Esophagus mucosa (tissue), 1 donor: ENCODE results near the gene BAHCC1. TPM values are rescaled to one million over a fixed set of nuclear protein-coding genes. Genes with fewer than 3 reads are reported as not detected.
A peak's percentile ranks its signal among the peaks of the same experiment; 100 is the strongest.

Experiments used
- ATAC-seq: fragments of 200-7000 bp; cut with Tn5 transposase; one replicate; pipeline ENCODE4 v1.9.1; 2020
- total RNA-seq: library from RNA; stranded (reverse); gene quantifications from one replicate; pipeline ENCODE4 v1.2.4, GENCODE V29; 2023
- donor health status: DM: yes; HTN: yes; CAD: no.

BAHCC1 gene
- total RNA-seq, 1 donor from 2014 or later = 4.2 TPM

DNA sequence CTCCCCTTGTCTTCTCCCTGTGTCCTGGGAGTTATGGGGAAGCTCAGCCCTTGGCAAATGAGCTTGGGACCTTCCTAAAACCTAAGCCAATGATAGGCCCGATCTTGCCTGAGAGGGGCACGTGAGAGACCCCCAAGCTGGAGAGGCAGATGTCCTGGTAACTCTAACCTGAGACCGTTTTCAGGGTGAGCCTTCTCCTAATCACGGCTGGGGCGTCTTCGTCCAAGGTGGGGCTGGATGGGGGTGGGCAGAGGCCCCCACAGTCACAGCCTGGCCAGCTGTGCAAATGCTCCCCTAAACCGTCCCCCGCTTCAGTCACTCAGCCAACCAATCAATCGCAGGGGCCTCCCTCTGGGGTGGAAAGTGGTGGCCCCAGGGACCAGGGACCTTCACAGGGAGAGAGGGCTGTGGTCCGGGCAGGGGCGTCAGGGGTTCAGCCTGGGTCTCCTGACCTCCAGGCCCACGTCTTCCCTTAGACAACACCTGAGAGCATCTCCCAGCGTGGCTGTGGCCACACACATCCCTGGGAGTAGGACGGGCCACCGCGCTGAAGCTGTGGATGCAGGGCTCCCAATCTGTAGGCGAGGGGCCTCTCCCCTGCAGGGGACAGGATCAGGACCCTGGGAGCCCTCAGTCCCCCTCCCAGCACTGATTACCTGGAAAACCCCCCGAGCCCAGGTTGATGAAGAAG, 86.7 kb downstream of the BAHCC1 start:
- ATAC-seq = no peak

DNA sequence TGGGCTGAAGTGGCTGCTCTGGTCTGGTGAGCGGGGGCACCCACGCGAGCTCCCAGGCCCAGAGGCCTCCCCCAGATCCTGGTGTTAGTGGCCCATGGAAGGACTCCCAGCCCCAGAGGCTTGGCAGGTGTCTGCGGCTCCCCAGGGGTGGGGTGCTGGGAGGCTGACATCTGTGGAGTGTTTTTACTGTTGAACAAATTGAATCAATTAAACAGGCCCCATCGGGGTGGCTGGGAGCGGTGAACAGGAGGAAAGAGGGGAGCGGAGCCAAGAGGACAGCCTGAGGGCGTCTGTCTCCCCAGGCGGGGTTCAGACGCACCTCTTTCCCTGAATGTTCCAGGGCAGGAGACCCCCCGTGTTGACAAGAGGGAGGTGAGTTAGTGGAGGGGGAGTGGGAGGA, 87.4 kb downstream of the BAHCC1 start:
- ATAC-seq = no peak

DNA sequence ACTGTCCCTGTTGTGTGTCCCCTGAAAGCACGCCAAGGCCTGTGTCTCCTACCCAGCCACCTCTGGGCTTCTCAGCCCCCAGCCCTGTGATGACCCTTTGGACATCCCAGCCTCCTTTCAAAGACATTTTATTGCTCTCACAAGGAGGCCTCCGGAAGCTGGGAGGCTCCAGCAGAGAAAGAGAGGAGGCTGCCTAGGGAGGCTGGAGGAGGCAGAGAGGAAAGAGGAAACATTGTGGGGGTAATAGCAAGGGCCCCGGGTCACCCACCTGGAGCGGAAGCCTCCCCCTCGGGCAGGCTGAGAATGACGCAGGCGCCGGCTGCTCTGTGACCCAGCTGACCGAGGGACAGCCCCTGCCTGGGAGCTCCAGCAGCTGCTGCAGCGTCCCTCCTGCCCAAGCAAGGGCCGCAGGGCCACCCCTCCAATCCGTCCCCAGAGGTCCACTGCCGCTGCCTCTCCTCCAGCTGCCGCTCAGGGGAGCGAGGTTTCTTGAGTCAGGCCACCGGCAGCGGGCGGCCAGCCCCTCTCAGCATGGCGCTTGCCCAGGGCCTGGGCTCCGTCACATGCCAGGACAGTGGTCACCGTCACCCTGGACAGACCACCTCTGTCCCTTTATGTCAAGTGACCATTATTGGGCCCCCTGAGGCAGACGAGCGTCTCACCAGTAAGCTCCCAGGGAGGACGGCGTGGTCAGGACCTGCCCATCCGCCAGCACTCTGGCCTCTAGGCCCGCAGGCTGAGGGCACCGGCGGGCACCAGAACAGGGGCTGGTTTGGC, 88.0 kb downstream of the BAHCC1 start:
- ATAC-seq = peak; percentile 2

DNA sequence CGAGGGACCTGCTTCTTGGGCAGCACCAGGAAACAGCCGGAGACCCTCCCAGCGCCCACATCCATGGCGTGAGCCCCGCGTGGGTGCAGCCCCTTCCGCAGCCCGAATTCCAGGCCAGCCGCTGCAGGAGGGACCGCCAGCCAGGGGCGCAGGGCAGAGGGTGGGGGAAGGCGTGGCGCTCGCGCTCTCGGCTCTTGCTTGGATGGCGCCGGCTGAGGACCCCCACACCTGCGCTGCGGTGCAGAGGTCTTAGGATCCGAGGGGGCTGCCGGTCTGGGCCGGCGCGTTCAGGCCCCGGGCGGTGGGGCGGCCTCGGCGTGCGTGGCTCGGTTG, 88.6 kb downstream of the BAHCC1 start:
- ATAC-seq = peak; percentile 2

DNA sequence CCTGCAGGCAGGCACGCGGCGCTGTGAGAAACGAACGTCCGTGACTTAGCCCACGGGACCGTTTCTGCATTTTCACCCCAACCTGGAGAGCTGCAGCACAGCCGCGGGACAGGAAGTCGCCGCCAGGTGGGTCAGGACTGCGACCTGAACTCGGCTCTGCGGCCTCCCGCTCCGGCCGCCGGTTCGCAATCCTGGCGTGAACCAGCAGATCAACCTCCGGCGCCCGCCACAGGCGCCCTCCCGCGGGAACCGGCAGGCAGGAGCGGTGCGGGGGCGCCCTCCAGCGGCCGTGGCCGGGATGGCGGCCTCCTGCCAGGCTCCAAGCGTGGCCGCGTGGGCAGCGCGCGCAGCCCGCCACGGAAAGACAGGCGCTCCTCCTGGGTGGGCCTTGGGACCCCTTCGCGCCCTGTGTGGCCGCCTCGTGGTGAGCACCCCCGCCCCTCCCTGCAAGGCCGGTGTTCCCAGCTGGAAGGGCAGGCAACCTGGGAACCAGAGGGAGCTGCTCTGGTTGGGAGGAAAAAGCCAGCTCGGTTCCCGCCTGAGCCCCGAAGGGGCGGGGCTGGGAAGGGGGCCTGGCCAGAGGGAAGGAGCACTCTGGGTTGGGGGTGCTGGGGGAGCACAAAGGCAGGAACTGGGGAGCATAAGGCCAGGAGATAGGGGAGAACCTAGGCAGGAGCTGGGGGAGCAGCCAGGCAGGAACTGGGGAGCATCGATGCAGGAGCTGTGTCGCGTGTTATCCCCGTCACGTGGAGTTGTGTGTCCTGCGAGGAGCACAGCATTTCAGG, 89.1 kb downstream of the BAHCC1 start:
- ATAC-seq = peak; percentile 84

DNA sequence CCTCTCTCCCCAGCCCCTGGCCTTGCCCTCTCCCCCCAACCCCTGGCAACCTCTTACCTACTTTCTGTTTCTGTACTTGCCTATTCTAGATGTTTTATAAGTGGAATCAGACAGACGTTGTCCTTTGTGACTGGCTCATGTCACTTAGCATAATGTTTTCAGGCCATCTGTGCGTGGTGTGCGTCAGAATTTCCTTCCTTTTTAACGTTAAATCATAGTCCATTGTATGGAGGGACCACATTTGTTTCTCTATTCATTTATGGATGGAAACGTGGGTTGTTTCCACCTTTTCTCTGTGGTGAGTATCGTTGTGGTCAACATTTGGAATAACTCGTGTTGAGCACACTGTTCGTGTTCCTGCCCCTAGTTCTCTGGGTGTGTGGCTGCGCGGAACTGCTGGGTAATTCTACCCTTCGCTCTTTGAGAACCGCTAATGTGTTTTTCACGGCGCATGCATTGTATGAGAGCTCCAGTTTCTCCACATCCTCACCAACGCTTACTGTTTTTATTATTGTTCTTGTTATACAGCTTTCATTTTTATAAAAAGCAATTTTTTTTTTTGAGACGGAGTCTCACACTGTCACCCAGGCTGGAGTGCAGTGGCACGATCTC, 91.0 kb downstream of the BAHCC1 start:
- no peak for ATAC-seq

DNA sequence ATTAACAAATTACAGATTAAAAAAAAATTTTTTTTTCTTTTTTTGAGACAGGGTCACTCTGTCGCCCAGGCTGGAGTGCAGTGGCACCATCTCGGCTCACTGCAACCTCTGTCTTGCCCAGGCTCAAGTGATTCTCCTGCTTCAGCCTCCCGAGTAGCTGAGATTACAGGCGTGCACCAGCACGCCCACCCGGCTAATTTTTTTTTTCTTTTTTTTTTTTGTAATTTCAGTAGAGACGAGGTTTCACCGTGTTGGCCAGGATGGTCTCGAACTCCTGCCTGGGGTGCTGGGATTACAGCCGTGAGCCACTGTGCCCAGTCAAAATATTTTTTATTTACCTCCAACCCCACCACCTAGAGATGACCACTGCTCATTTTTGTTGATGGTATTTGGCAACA, 91.8 kb downstream of the BAHCC1 start:
- no peak for ATAC-seq

DNA sequence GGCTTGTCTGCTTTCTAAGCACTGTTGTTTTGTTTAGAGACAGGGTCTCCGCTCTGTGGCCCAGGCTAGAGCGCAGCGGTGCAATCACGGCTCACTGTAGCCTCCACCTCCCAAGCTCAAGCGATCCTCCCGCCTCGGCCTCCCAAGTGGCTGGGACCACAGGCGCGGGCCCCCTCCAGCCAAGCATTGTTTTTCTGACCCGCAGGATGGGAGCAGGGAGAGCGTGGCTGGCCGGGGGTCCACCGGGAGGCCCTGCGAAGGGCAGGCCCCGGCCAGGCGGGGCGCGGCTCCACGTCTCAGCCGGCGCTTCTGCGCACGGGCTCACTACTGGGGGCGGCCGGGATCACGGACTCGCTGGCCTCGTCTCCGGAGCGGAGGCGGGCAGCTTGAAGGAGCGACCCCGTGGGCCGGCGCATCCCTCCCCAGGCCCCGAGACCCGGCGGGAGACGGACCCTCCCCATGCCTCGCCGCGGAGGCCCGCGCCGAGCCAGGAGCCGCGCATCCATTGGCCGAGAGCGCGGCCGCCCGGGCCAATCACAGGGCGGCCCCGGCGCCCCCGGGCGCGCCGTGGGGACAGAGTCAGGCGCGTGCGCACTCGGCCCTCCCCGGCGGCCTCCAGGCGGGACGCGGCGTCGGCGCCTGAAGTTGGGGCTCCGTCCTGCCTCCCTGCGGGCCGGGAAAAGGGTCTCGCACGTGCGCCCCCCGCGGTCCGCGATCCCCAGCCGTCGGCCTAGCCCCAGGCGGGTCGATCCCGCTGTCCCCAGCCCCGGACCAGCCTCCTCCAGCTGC, 92.4 kb downstream of the BAHCC1 start:
- ATAC-seq = peak; percentile 48

DNA sequence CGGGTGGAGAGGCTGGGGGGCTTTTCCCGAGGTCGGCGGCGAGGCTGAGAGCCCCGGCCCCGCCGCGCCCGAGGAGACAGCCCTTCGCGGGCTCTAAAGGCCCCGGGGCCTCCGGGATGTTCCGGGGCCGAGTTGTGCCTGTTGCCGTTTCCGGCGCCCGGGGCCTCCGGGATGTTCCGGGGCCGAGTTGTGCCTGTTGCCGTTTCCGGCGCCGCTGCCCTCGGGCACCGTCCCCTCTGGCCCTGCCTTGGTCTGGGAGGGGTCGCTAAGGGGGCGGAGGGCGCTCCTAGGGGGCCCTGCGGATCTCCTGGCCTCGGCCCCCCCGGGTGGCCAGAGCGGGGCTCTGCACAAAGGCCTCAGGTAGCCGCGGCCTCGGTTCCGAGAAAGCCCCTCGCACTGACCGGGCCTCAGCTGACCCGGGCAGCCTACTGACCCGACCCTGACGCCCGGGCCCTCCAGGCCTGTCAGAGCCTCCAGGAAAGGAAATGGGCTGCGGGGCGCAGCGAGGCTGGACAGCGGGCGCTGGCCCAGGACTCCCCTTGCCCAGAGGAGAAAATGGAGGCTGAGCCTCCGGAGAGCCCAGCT, 93.1 kb downstream of the BAHCC1 start:
- ATAC-seq = no peak

DNA sequence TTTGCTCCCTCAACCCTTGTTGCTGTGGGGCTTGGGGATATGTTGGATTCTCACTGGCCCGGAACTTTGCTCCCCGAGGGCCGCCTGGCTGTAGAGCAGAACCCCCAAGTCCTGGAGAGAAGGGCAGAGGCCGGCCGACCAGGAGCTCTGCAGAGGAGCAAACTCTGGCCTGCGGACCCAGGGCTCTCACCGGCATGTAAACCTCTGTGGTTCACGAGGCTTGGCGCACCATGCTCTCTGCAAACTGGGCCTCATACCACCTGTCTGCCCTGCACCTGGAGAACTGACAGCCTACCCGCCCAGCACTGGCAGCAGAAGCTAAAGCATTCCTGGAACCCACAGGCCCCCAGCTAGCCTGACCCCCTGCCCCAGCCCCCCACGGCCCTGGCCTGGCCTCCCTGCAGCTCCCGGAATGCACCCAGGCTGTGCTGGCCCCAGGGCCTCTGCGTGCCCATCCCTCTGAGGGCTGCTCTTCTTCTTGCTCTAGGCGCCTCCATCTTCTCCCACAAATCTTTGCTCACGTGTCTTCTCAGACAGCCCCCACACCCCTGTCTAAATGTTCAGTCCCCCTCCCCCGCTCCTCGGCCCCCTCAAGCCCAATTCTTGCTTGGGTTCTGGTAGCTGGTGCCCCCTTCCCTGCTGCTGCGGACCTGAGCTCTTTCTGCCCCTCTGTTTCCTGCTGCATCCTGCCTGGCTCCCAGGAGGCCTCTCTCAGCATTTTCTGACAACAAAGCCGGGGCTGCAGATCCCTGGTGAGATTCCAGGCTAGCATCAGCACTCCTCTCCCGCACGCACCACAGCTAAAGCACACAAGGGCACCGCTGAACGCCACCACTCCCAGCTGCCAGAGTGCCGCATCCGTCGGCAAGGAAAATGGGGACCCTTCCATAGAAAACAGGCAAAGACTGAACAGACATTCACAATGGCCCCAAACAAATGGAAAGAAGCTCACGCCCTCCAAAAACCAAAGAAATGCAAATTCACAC, 94.0 kb downstream of the BAHCC1 start:
- no peak for ATAC-seq

DNA sequence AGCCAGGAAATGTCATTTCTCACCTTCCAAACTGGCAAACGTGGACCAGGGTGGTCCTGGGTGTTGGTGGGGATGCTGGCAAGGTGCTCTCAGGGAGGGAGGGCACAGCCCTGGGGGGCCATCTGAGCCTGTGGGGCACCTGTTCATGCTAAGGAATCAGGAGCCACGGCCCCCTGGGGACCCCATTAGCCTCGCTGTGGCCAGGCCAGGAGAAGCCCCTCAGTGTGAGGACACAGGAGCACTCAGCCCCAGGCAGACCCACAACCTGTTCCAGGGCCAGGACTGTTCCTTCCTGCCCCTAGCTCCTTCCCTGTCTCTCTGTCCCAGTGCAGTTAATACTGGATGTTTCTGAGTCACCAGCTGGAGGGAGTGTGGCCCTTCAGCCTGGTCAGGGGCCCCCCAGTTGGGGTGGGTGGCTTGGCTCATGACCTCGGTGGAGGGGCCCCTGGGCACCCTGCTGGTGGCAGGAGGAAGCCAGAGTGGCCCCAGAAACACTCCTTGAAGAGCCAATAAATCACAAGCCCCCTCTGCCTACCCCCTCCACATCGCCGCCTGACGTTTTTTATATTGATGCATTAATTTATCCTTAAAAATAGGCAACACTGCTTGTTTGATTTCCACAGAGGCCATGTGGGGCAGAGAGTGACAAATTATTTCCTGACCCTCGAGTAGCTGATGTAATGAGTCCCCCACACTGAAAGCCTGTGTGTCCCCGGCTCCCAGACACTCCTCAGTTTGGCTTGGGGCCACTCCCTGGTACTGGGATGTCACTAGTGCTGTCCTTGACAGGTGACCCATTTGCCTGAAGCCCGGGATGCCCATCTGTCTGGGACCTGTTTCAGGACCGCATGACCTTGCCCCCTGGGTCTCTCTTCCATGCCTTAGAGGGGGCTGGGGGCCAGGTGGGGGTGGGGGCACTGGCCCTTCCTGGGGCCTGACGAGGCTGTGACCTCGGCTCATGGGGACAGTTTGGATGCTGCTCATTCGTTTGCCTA, 95.0 kb downstream of the BAHCC1 start:
- ATAC-seq = no peak

DNA sequence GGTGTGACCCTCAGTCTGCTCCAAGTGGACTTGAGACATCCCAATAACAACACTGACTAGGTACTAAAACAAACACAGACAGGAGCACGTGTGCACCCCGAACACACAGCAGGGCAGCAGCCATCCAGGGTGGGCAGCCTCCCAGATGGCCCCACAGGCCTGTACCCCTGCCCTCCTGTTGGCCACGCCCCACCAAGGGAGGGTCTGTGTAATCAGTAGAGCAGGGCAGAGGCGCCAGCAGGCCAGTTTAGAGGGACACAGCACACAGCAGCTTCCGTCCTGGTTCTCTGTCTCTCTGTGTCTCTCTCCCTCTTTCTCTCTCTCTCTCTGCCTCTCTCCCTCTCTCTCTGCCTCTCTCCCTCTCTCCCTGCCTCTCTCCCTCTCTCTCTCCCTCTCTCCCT, 95.9 kb downstream of the BAHCC1 start:
- peak; percentile 2 for ATAC-seq

DNA sequence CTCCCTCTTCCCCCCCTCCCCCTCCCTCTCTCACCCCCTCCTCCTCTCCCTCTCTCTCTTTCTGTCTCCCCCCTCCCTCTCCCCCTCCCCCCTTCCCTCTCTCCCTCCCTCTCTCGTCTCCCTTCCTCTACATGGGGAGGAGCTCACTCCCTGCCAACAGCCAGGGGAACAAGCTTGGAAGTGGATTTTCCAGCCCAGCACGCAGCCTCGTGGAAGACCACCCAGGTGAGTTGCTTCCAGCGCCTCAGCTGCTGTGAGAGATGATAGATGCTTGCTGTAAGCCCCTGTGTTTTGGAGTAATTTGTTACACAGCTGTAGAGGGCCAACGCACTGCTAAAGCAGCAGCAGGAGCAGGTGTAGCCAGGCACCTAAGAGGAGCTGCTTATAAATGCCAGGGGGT, 96.5 kb downstream of the BAHCC1 start:
- ATAC-seq = no peak

DNA sequence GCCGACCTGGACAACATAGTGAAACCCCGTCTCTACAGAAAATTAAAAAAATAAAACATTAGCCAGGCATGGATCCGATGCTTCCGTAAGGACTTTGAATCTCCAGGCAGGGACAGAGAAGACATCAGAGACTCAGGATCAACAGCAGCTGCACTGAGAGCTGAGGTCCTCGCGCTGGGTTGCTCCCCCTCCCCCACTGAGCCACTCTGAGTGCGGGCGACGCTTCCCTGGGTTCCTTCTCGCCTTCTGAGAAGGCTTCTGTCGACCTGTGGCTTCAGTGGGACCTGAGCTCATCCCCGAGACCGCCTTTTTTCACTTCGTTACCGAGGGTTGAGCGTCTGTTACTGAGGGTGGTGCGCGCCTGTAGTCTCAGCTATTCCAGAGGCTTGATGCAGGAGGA, 96.9 kb downstream of the BAHCC1 start:
- no peak for ATAC-seq

DNA sequence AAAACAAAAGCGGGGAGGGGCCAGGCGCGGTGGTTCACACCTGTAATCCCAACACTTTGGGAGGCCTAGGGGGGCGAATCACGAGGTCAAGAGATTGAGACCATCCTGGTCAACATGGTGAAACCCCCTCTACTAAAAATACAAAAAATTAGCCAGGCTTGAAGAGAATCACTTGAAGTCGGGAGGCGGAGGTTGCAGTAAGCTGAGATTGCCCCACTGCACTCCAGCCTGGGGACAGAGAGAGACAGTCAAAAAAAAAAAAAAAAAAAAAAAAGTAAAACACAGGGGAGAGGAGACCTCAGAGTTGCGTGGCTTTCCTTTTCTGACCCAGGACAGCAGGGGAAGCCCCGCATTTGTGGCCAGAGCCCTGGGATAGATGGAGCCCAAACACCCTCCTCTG, 97.4 kb downstream of the BAHCC1 start:
- ATAC-seq = no peak

DNA sequence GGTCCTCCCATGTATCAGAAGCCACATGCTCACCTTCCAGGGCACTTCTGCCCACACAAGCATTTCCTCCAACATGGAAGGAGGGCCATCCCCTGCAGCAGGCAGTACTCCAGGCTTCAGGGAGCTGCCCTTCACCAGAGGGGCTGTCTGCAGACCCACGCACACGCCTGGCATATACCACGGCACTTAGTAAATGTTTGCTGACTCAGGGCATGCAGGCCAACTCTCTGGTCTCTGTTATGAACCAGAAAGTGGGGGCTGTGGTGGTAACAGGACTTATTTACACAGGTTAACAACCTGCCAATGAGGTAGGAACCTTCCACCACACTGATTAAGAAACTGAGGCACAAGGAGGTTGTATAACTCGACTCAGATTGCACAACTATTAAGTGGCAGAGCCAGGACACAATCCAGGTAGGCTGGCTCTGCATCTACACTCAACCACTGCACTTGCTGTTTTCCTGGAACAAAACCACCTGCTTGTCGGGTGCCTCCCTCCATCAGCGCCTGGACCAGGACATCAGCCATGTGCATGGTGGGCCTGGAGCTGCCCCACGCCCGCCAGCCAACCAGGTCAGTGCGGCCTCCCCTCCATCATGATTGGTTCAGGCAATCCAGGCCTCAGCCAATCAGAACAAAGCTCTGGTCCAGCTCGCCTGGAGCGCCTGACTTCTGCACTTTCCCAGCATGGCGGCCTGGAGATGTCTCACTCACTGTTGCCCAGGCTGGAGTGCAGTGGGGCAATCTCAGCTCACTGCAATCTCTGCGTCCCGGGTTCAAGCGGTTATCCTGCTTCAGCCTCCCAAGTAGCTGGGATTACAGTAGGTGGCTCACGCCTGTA, 98.2 kb downstream of the BAHCC1 start:
- ATAC-seq = no peak

DNA sequence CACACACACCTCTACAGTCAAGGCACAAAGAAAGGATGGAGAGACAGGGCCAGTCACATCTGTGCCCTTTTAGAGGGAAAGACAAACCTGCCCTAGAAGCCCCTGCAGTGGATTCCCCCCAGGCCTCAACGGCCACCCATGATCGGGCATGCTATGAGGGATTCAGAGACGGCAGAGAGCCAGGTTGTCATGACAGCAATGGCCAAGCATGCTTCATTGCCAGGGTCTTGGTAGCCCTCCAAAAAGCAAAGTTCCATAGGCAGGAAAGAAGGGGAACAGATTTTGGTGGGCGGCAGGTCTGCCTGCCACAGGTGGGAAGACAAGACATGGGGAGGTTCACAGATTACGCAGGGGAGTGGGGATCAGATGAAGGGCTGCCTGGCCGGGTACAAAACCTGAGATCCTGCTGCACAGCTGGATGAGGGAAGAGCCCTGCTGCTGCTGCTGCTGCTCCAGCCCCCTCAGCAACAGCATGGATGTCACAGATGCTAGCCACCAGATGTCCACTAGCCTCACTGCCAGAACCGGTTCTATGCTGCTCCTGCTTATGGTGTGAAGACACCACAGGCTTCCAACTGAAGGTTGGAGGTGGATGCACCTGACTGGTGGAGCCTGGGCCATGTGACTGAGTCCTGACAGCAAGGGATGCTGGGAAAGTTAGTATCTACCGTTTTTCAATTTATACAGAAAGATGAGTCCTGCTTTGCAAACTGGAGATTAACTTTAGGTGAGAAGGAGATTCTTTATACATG, 99.5 kb downstream of the BAHCC1 start:
- peak; percentile 15 for ATAC-seq
